Activated CD4-positive, alpha-beta T cell treated with anti-CD3 and anti-CD28 coated beads, Interleukin-2, amount 50 U/mL, for 16 hours (primary cell): ENCODE results near the gene BCAS1.

Experiments used
- DNase-seq: peaks from one replicate; pipeline ENCODE4 v3.0.0-alpha.2; 2020

Gene BCAS1

DNA sequence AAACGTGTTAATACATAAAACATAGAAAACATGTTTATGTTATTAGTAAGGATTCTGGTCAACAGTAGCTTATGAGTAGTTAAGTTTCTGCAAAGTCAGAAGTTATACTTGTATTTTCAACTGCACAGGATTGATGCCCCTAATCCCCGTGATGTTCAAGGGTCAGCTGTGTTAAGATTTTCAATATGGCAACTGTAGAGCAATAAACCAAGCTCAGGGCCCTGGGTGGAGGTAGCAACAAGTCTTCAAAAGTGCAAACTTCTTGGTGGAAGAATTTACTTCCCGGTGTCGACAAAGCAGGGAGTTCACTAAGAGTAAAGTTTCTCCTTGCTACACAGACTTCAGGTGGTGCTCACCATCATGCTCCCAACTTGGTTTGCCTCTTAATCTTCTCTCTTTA is 4.1 kb upstream of the BCAS1 start:
- no peak for DNase-seq

DNA sequence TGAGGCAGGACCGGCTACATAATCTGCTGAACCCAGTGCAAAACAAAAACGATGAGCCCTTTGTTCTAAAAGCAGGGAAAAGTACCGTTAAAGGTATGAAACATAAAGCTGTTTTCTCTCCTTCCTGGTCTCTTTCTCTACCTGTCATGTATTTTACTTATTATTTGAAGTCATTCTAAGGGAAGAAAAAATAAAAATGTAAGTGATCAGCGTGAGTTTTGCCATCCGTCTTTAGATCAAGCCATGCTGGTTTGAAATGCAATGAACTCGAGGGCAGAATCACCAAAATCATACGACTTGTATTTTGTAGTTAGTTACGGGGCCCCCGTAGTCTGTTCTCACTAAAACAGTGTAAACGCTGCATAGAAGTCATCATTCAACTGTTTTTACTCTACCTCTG is 2.9 kb upstream of the BCAS1 start:
- DNase-seq, result no peak

DNA sequence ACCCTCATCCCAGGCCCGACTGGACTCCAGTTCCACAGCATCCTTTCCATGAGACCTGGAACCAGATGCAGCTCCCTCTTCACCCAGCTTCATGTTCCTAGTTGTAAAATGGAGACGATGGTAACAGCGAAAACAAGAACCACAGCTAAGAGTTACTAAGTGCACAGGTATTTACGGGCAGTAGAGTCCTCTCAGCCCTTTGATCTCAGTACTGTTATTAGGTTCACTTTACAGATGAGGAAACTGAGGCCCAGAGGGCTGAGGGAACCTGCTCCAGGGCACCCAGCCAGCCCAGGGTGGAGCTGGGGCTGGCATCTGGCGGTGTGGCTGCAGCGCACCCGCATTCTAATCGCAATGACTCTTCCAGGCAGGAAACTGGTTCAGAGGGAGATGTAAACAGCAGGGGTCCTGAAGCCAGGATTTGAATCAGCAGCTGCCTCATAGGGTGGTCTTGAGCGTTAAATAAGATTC is 858 bp downstream of the BCAS1 start:
- DNase-seq, result no peak

DNA sequence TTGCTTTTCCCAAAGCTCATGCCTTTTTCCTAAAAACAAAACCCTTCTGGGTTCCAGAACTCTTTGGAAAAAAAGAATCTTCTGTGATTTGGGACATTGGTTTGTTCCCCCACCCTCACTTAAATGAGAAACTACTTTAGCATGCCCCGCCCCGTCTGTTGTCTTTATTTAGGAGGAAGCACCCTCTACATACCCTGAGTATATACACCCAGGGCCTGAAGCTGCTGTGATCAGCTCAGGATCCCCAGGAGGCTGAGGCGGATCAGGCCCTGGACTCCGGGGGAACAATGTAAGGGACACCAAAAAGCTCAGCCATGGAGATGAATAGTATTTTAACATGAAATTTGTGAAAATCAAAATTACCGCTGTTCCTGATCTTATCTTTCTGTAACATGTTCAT is 1.4 kb downstream of the BCAS1 start:
- no peak for DNase-seq

DNA sequence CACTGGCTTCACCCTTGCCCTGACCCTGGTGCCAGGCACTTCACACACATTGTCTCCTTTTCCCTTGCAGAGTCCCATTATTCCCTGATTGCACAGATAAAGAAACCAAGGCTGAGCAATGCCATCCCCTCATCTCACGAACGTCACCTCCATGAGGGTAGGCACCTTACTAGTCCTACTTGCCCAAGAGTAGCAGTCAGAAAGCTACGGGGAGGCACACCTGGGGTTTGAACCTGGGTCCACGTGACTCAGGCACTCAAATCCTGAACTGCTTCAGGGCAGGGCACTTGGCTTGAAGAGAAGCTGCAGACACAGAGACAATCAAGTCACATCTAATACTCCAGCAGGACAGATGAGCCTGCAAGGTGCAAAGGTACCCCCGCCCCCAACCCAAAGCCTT is 1.9 kb downstream of the BCAS1 start:
- no peak for DNase-seq

DNA sequence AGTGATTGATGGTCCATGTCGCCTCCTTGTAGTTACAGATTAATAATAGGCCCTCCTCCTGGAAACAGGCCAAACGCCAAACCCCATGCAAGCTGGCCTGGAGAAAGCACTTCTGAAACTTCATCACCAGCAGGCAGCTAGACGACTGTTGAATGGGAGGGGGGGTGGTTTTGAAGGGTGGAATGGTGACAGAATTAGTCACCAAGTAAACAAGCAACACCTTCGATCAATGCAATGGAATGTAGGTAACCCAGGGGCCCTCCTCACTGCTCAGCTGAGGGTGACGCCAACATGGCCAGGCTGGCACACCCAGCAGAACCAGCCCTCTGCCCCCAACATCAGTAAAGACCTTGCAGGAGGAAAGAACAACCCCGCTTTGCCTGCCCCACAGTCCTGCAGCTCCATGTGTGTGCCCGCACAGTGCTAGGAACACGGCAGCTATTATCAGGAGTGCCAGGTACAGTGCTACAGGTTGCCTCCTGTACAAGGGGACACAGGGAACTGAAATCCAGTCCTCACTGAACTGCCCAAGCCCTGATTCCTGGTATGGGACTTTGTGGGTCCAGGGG is 2.7 kb downstream of the BCAS1 start:
- peak; percentile 36 for DNase-seq

DNA sequence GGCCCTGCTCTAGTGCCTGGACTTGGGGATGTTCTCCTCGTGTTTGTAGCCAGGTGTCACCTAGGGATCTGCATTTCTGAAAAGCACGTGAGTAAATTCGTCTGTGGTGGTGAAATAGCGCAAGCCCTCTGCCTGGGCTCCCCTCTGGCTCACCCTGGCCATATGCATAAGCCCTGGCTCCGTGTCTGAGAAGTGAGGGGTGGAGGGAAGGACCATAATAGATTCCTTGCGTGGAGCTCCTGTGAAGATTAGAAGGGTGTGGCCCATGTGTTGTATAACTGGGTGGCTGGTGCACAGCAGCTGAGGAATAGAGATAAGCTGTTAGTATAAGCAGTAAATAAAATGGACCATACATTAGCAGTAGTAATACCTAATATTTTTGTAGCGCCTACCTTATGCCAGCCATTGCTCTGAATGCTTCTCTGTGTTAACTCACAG is 4.8 kb downstream of the BCAS1 start:
- no peak for DNase-seq

DNA sequence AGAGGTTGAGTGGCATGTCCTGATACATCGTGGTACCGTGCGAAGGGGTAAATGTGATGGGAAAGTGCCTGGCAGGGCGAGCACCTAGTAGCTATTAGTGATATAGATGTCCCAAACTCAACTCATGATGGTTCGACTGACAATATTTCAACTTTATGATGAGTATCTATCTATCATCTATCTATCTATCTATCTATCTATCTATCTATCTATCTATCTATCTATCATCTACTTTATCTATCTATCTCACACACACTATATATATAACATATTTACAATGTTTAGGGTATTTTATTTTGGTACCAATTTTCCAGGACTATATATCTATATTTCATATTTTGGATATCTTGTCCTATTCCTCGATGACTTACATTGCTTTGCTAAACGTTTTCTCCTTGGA is 5.5 kb downstream of the BCAS1 start:
- DNase-seq, result no peak

DNA sequence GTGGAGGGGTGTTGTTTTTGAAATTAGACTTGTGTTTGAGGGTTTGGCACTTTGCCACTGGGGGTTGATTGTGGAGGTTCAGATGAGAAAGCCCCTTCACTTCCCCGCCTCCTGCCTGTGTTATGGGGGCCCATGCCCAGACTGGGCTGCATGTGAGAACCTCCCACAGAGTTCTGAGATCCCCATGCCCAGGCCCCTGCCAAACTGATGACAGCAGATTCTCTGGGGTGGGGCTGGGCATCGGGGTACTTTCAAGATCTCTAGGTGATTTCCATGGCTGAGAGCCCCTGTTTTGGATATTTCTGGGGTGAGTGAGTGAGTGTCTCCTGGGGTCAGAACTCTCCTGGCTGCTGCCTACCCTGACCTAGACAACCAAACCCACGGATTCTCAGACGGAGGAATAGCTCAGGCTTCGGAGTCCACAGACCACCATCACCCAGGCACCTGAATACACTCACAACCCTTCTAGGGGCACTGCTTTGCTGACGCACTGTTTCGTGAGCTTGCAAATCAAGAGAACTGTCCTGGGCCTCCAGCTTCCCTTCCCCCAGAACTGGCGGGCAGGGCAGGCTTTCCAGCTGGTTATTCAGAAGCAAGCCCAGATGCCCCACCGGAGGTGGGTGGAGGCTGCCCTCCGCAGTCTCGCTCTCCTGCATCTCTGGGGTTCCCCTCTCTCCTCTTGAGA is 6.3 kb downstream of the BCAS1 start:
- DNase-seq, result no peak

DNA sequence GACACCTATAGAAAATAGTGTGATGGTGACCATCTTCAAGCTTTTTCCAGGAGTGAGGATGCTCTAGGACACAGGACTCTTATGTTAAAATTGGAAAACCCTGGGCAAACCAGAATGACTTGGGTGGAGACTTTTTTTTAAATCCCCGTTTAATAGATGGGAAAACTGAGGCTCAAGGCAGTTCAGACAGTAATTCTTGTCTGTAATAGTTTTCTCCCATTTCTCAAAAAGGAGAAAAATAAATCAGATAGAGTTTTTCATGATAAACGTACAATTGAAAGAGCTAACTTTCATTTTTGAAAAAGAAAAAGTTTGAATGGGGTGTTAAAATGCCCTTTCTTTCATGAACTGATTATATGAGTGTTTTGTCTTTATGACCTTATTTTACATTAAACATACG is 6.8 kb downstream of the BCAS1 start:
- DNase-seq, result no peak

DNA sequence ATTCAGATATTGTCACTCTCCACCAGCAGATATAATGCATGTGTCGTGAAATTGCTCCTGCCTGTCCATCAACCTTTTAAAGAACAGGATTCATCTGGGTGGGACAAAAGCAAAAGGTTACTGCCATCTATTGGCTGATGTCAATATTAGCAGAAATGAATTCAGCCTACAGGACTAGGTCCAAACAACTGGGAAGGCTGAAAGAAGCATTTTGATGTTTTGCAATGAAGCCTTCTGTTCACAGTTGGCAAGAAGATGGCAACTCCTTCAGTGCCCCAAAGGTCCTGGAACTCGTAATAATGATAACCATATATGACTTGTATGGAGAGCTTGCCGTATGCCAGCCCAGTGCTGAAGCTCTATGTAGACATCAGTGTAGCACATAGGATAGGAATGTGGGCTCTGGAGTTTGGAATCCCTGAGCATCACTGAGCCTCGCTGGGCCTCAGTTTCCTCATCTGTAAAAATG is 7.5 kb downstream of the BCAS1 start:
- peak; percentile 53 for DNase-seq

DNA sequence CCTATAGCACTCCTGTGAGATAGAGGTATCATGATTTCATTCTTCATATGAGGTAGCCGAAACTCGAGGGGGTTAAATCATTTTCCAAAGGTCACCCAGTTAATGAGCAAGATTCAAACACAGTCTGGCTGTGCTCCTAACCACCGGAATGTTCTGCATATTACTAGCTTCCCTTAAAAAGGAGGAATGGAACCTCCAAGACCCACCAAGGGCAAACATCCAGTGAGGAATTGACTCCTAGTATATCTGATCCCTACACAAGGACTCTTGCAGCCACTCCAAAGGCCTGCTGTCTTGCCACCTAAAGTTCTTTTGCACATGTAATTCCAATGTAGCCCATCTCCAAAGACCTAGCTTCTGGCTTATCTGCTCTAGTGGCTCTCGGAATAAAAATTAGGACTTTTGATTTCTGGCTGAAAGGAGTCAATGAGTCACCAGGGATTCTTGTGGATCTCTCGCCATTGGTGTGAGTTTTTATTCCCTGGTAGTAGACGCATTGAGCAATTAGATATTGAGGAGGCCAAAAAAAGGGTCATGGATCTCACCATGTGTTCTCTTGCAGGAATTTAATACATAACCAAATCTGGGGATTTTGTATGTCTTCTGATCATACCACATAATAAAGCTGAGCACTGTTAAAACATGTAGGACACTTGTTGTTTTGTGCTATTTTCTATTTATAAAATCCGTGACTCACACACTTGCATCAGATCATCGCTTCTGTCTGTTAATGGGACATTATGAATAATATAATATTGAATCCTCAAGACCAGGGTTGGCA is 9.1 kb downstream of the BCAS1 start:
- no peak for DNase-seq

DNA sequence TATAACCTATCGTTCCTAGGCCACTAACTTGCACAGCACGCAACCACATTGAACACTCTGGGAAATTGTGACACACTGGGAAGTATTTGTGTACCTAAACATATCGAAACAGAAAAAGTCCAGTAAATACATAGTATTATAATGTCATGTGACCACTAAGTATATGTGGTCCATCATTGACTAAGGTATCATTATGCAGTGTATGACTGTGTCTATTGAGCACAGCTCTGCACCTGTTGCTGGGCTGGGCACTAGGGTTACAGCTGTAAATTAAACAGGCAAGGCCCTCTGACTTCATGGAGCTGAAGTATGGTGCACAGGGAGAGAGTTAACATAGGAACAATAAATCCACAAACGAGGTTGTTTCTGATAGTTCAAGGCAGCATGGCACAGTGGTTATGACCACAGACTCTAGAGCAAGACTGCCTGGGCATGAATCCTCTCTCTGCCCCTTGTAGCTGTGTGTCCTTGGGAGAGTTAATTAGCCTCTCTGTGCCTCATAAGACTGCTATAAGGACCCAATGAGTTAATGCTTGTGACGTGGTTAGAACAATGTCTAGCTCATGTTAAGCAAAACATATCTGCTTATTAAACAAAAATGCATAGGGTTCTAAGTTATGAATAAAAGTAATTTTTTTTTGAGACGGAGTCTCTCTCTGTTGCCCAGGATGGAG is 10.6 kb downstream of the BCAS1 start:
- DNase-seq, result no peak

DNA sequence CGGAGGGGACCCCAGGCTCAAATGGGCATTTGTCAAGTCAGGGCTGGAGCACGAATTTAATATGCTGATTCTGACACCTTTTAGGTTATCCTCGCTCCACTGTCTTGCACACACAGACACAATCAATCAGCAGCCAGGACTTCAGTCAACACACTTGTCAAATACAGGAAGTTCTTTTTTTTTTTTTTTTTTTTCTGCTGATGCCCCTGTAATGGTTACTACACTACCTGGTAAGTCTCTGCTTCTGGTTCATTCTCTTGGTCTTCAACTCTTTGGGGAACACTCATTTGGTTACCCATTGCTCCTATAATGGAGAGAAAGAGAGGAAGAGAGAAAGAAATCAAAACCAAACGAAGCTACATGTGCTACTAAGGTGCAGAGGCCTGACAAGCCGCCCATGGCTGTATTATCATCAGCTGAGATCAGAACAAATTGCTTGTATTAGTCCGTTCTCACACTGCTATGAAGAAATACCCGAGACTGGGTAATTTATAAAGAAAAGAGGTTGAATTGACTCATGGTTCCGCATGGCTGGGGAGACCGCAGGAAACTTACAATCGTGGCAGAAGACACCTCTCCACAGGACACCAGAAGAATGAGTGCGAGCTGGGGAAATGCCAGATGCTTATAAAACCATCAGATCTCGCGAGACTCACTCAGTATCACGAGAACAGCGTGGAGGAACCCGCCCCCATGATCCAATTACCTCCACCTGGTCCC is 11.8 kb downstream of the BCAS1 start:
- no peak for DNase-seq

DNA sequence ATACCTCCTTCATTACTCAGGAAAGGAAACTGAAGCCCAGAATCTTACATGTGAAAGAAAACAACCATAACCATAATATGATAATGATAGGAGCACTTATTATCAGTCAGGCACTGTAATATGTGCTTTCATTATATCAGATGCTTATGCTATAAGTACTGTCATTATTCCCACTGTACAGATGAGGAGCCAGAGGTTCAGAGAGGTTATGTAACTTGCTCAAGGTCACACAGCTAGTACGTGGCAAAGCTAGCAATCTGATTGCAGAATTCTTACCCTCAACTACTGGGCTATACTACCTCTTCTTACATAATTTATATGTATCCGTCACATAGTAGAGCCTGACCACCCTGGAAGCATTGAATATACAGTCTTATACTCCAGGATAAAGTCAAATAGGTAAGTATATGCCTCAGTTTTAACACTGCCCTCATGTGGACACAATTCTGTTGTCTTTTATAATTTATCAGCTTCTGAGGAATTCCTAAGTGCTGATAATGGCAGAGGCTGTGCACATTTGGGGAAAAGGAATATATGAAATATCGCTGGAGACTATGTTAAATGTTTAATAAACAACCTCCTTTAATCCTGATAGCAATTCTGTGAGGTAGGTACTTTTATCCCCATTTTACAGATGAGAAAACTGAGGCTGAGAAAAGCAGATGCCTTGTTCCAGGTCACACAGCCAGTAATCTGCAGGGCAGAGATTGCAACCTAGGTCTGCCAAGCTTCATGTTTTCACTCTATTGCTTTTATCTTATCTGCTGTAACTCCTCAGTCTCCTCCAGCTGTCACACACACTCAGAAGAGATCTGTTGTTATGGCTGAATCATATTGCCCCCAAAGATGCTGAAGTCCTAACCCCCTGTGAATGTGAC is 13.4 kb downstream of the BCAS1 start:
- DNase-seq, result no peak

DNA sequence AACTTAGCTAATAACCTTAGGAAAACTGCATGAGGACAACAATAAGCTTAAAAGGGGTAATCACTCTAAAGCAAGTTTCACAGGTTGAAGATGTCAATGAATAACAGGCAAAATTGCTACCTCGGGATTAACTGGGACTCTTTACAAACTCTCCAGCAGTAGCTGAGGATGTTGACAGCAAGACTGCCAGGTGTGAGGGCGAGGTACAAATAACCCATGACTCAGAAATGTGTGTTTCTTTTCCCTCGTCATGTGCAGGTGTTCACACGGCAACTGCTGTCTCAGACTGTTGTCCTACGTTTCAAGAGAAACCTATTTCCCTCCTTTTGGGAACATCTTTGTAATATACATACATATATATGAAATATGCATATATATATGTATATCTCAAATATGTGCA is 15.9 kb downstream of the BCAS1 start:
- no peak for DNase-seq

DNA sequence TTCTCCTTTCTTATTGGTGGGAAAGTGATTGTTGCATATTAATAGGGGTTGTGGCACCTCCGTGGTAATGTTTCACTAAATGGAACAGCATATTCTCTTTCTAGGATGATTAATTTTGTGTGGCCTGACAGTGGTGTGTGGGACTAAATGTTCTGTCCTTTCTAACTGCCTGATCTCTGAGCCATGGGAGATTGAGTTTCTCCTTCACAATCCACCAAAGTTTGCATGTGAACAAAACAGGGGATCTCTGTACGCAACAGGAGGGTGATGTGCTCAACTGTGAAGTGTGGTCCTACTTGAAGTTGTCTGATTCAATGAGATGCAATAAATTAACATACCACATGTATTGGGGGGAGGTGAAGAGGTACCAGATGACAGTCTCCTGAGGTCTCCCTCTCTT is 19.3 kb downstream of the BCAS1 start:
- no peak for DNase-seq

DNA sequence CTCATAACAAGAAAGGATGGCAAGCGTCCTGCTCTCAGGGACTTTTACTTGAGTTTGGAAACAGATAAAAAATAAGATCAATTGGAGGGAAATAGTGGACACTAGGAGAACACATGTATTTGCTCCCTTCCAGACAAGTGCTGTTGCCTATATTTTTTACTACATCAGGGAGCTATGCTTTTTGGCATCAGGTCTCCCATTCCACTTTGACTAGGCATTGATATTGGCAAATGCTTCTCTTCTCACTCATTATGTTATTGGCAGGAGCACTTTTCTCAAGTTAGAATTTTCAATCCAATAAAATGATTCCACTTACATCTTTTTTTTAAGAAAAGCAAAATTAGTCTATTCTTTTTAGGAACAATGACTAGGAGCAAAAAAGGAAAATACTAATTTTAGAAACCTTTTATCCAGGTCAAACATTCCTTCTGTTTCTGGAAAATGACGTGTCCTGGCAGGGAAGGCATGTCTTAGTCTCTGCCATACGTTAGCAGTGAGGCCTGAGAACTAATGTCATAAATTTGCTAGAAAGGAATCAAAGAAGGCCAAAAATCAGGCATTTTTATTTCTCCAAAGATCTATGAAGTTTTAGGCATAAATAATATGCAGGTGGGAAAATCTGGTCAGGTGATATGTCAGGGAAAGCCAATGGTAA is 21.4 kb downstream of the BCAS1 start:
- DNase-seq, result no peak

DNA sequence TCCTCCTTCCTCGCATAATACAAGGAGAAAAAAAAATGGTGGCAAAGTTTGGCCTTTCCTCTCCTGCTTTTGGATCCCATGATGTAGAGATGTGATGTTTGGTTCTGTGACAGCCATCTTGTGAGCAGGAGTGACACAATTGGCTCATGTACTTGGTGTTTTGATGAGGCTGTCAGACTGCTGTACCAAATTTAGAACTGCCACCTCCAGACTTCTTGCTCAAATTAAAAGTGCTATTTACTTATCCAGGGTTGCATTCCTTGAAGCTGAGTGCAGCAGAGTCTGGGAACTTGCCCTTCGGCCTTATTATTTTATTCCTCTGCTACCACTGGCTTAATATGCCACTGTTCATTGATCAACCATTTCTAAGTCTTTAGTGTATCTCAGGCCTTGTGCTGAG is 21.9 kb downstream of the BCAS1 start:
- no peak for DNase-seq

DNA sequence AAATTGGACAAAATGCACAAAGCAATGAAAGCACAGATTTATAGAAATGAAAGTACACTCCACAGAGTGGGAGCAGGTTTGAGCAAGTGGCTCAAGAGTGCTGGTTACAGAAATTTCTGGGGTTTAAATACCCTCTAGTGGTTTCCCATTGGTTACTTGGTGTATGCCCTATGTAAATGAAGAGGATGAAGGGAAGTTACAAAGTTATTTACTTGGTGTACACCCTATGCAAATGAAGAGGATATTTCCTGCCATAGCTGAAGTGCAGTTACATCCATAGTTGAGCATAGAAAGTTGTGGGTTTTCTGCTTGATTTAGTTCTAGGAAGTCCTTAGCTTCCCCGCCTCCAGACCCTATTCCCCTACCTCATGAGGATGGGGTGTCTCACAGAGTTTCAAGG is 22.7 kb downstream of the BCAS1 start:
- DNase-seq, result no peak

DNA sequence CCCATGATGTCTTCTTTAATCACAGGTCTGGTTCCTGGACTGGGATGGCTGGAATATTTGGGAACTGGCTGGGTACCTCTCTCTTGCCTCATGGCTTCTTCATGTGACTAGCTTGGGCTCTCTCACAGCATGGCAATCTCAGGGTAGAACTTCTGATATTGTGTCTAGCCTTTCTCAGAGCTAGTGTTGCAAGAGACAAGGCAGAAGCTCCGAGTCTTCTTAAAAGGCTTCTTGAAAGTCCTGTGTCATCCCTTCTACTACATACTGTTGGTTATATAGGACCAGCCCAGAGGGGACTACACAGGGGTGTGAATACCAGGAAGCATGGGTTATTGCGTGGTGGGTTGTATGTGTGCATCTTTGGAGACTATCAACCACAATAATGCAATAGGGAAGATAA is 23.3 kb downstream of the BCAS1 start:
- no peak for DNase-seq
